Activated CD8-positive, alpha-beta memory T cell treated with anti-CD3 and anti-CD28 coated beads, Interleukin-2, amount 50 U/mL, for 48 hours (primary cell): ENCODE results near the gene NFYC.

ENCODE experiments used
- DNase-seq: peaks from one replicate; pipeline ENCODE4 v3.0.0-alpha.2; 2020

NFYC gene

GRCh38 chr1:40784141-40784770 is 92.8 kb downstream of the NFYC start:
- no peak for DNase-seq

DNA sequence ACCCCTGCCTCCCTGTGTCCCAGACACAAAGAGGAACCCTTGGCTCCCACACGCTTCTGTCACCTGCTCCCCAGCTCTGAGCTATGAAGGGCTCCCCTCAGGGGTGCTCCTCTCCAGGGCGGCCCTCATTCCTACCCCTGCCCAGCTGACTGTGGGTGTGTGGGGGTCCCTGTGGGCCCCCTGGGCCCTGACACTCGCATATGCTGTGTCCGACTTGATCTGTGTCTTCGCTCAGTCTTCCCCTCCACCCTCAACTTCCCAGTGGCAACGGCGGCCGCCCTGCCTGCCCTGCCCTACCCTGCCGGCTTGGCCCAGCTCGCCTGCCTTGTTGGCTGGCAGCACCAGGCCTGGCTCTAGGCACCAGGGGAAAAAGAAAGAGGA is 93.3 kb downstream of the NFYC start:
- DNase-seq: no peak

DNA sequence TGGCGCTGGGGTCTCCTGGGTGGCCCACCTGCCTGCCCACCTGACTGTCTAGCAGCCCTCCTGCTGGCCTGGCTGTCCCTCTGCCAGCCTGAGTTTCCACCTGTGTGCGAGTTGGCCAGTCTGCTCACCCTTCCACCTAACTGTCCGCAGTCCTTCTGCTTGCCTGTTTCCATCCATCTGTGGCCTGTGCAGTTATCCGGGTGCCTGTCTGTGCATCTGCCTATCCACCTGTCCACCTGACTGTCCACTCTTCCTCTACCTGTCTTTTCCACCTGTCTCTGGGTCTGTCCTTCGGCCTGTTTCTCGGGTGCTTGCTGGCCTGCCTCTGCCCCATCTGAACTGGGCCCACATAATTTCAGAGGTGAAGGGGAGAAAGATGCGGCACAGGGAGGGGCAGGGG is 93.9 kb downstream of the NFYC start:
- DNase-seq: no peak

GRCh38 chr1:40786171-40786994 is 94.9 kb downstream of the NFYC start:
- no peak for DNase-seq

GRCh38 chr1:40786995-40787705 is 95.6 kb downstream of the NFYC start:
- DNase-seq: no peak

DNA sequence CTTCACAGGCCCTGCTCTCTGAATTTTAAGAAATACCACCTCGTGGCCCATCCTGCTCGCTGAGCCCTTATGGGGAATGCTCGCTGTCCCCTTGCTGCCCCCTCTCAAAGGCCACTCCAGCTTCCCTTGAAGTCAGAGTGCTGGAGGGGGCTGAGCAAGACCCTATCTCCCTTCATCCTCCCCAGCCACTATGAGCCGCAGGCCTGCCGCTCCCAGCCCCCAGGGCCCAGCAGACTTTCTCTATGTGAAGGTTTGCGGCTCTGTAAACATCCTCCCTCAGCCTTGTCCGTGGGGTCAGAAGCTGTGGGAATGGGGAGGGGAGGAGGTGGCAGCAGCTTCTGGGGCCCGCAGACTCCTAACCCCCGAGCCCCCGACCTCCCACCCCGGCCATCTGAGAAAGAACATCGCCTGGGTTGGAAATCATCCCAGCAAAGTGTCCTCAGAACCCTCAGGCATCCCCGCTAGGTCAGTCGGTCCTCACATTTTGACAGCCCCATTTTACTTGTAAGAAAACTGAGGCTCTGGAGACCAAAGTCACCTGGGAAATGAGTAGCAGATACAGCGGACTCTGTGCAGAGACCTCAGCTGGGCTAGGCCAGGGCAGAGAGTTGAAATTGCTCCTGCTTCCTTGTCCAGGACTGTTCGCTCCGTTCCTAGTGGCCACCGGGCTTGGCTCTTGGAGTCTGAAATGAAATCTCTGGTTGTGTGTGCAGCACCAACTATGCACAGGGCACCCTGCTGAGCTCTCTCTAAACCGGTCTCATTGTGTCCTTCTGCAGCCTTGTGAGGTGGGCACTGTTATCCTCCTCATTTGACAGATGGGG is 96.4 kb downstream of the NFYC start:
- DNase-seq: no peak

- no peak for DNase-seq
Measured at GRCh38 chr1:40788561-40789341, 97.2 kb downstream of the NFYC start.

GRCh38 chr1:40789342-40789598 is 97.8 kb downstream of the NFYC start:
- no peak for DNase-seq

DNA sequence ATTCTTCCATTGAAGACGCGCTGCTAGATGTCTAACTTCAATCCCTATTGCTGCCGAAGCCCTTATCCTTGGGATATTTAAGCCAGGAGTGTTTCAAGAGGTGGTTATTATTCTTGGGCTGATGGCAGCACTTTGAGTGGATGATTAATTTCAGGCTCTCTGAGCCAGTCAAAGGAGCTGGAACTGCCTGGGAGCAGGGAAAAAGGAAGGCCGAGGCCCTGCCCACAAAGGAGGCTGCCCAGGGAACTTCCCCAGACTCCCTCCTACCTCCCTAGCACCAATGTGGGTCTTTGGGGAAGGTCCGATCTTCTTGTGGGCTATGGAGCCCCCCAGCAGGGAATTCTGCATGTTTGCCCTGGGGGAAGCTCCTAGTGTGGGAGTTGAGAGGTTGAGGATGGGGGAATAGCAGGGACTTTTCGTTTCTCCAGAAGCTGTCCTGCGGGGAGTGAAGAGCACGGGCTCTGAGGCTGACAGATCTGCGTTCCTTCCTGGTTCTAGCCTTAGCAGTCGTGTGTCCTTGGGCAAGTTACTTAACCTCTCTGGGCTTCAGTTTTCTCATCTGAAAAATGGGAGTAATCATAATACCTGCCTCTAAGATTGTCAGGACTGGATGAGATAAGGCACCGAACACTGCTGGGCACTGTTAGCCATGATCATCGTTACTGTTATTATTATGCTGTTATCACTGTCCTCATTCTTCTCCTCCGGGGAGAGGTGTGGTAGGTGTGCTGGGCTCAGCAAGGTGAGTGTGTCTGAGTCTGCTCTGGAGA is 98.3 kb downstream of the NFYC start:
- no peak for DNase-seq

GRCh38 chr1:40792036-40792435 is 100.5 kb downstream of the NFYC start:
- DNase-seq: no peak

- no peak for DNase-seq
Measured at GRCh38 chr1:40793617-40794016, 102.1 kb downstream of the NFYC start.

DNA sequence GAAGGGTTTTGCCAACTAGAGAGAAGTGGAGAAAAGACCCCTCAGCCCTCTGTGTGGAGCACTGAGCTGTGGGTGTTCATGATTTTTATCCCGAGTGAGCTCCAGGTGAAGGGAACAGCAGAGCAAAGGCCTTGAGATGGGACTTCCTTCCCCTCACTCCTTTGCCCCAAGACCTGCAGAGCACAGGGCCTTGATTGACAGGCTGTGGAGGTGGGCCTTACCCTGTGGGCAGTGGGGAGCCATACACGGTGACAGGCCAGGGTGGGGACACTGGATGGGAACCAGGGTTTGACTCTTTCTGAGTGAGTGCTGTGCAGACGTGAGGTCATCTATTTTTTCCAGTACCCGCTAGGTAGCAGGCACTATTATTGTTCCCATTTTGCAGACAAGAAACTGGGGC is 102.5 kb downstream of the NFYC start:
- DNase-seq: no peak

DNA sequence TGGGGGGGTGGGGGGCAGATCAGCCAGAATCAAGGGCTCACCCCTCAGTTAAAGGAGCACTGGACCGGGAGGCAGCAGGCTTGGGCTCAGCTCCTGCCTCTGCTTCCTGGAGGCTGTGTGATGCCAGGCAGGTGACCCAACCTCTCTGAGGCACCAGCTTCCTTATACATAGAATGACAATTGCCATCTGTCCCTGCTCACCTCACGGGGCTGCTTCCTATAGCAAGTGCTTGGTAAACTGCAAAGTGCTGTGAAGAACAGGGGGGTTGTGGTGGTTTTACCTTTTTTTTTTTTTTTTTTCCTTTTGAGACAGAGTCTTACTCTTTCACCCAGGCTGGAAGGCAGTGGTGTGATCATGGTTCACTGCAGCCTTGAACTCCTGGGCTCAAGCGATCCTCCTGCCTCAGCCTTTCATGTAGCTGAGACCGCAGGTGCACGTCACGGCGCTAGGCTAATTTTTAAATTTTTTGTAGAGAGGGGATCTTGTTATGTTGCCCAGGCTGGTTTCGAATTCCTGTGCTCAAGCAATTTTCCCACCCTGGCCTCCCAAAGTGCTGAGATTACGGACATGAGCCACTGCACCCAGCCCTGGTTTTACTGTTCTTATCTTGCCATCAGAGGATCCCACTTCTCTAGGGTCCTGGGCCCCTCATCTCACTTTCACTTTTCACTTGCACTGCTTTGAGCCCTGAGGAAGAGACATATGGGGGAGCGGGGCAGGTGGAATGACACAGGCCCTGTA is 103.6 kb downstream of the NFYC start:
- no peak for DNase-seq

DNA sequence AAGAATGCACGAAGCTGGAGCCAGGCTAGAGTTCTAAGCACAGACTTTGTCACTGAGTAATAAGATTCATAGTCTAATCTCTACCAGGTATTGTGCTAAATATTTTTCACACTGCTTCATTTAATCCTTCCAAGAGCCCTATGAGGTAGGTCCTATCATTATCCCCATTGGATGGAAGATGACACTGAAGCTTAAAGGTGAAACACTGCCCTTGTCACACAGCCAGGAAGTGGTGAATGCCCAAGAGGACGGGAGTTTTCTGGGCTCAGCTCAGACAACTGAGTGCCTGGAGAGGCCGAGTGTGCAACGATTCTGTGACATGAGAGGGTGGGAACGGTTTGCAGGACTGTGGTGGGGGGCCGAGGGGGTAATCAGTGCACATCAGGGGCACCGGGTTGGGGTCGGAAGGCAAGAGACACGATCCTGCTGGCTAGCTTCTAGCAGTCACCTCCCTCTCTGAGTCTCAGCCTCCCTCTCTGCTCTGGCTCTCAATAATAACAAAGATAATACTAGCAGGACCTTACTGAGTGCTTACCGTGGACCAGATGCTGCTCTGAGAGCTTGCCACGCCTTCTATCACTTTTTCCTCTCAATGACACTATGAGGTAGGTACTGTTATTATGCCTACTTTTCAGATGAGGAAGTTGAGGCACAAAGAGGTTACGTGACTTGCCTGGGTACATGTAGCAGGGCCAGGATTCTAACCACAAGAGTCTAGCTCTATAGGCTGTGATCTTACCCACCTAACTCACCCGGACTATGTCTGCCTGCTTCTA is 104.5 kb downstream of the NFYC start:
- DNase-seq: no peak

DNA sequence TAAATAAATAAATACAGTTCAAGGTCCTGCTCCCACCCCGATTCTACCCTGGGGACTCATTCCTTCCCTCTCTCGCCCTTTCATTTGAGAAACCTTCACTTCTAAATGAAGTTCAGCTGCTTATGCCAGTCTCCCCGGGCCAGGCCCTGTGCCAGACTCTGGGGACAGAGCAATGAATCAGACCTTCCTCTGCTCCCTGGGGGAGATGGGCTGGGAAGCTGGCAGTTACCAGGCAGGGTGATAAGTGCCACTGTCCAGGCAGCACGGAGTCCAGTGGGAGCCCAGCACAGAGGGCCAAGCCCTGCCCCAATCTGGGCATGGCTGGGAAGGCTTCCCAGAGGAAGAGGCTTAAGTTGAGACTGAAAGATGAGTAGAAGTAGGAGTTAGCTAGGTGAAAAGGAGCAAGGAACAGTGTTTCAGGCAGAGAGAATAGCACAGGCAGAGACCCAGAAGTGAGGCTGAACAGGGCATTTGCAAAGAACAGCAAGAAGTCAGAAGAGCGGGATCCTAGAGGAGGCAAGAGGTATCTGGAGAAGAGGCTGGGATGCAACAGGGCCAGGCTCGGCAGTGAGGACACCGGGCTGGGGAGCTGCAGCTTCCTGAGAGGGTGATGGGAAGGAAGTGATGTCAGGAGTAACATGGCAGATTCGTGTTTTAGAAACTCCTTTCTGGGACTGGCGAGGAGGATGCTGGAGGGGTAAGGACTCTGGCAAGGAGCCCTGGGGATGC is 105.6 kb downstream of the NFYC start:
- DNase-seq: no peak

GRCh38 chr1:40797668-40798010 is 106.1 kb downstream of the NFYC start:
- DNase-seq: no peak

DNA sequence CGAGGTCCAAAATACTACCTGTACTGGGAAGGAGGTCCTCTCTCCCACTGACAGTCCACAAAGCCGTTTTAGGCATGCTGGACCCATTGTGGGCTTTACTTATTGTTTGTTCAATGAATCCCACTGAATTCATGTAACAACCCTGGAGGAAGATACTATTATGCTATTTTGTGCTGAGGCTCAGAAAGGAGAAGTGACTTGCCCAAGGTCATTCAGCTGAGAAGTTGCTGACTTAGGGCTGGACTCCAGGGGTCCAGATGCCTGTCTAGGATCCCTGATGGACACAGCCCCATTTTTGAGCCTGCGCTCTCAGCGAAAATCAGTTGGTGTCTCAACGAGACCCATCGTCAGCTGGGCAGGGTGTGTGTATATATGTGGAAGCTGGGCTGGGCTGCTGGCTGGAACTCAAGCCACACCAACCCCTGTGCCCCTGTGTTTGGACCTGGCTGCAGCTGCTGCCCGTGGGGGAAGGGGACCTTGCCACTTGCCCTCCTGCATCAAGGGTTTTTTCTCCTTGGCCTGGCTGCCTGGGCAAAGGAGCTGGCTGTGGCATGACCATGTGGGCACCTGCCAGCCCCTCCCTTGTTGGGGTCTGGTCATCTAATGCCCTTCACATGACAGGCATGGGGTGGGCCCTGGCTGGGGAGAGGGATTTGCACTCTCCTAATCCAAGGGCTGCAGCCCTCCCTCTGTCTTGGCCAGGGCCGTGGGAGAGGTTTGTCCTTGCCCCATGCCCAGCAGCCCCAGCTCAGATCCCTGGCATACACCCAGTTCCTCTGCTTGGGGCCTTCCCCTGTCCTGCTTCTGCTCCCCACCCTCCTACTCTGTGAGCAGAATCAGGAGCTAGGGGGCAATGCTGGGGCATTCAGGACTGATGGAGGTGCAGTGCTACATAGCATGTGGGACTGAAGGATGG is 107.1 kb downstream of the NFYC start:
- DNase-seq: no peak

- DNase-seq: no peak
Measured at GRCh38 chr1:40799351-40799867, 107.9 kb downstream of the NFYC start.
